HG03175 (cell line): Measurements from ENCODE around the gene ZNF521.
"Not testable (repeated sequence)": the region's sequence is repeated elsewhere in the genome, so short reads cannot be mapped to it uniquely, and the experiment has no call there.

ENCODE experiments used
- ATAC-seq: cut with Tn5 transposase; IDR thresholded peaks from one replicate; pipeline ENCODE4 v1.9.1; 2021; ENCODE audit warnings: mild to moderate bottlenecking, moderate library complexity; ENCODE audit not compliant: unreplicated experiment

ZNF521 gene

GRCh38 chr18:25291150-25291549 is 60.8 kb downstream of the ZNF521 start:
- ATAC-seq: no peak

- ATAC-seq: no peak
These were observed 62.9 kb downstream of the ZNF521 start for GRCh38 chr18:25289001-25289631.

GRCh38 chr18:25288340-25288938 is 63.5 kb downstream of the ZNF521 start:
- no peak for ATAC-seq

GRCh38 chr18:25287106-25287505 is 64.9 kb downstream of the ZNF521 start:
- ATAC-seq: no peak

GRCh38 chr18:25284861-25285550 is 67.0 kb downstream of the ZNF521 start:
- no peak for ATAC-seq

GRCh38 chr18:25284281-25284680 is 67.7 kb downstream of the ZNF521 start:
- ATAC-seq: no peak

- no peak for ATAC-seq
These were observed 68.2 kb downstream of the ZNF521 start for GRCh38 chr18:25283781-25284180.

GRCh38 chr18:25282896-25283703 is 68.9 kb downstream of the ZNF521 start:
- no peak for ATAC-seq

- ATAC-seq: no peak
These were observed 69.7 kb downstream of the ZNF521 start for GRCh38 chr18:25282282-25282681.

- no peak for ATAC-seq
These were observed 70.4 kb downstream of the ZNF521 start for GRCh38 chr18:25281556-25281955.

- ATAC-seq: no peak
These were observed 72.0 kb downstream of the ZNF521 start for GRCh38 chr18:25279961-25280360.

- ATAC-seq: no peak
These were observed 72.4 kb downstream of the ZNF521 start for GRCh38 chr18:25279556-25279955.

DNA sequence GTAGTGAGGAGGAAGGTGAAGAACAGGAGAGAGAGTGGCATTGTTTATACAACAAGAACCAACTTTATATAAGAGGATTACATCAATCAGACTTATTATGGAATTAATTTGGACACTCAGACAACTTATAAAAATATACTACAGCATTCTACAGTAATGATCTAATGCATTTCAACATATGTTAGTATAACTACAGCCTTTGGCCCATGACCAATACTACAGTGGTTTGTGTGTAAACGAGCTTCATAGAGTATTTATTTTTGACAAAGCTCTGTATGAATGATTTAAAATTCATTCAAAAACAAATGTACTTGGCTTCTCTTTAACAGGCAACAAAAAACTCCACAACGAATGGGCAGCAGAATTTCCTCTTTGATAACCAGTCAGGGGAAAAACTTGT is 72.8 kb downstream of the ZNF521 start:
- ATAC-seq: no peak

- ATAC-seq: no peak
These were observed 73.6 kb downstream of the ZNF521 start for GRCh38 chr18:25278394-25278793.

GRCh38 chr18:25275412-25276001 is 76.5 kb downstream of the ZNF521 start:
- ATAC-seq: no peak

DNA sequence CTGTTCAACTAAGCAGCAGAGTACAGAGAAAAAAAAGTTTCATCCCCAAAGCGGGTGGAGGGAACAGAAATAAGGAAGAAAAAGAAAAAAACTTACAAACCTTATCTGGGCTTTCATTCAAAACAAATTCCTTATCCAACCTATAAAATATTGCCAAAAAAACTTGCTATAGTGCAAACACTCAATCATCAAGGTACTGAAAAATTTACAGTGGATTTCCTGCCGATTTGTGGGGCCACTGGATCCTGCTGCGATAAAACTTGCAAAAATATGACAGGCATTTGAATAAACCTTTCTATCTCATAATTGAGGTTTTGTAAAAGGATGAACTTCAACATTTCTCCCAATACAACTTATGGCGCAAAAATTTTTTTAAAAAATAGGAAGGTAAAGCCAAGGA is 77.0 kb downstream of the ZNF521 start:
- ATAC-seq: no peak

DNA sequence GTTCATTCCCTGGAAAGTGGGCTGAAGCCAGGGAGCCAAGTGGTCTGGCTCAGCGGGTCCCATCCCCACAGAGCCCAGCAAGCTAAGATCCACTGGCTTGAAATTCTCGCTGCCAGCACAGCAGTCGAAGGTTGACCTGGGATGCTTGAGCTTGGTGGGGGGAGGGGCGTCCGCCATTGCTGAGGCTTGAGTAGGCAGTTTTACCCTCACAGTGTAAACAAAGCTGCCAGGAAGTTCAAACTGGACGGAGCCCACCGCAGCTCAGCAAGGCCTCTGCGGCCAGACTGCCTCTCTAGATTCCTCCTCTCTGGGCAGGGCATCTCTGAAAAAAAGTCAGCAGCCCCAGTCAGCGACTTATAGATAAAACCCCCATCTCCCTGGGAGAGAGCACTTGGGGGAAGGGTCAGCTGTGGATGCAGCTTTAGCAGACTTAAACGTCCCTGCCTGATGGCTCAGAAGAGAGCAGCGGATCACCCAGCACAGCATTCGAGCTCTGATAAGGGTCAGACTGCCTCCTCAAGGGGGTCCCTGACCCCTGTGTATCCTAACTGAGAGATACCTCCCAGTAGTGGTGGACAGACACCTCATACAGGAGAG is 84.9 kb downstream of the ZNF521 start:
- ATAC-seq: not testable (repeated sequence)

DNA sequence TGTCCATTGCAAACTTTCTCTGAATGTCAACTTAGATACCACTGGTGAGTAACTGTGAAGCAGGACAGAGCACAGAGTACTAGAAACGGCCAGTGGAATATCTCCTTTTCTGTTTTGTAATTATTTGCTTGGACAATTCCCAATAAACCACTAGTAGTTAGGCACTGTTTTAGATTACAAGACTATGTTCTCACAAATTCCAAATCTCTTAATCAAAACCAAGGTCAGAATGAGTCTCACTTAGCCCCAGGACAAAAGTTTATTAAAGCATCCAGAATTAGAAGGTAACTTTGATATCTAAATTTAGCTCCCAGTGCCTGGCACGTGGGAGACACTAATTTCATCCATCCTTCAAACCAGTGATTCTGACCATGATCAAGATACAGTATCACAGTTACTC is 89.0 kb downstream of the ZNF521 start:
- ATAC-seq: no peak

- no peak for ATAC-seq
These were observed 90.2 kb downstream of the ZNF521 start for GRCh38 chr18:25261768-25262167.

DNA sequence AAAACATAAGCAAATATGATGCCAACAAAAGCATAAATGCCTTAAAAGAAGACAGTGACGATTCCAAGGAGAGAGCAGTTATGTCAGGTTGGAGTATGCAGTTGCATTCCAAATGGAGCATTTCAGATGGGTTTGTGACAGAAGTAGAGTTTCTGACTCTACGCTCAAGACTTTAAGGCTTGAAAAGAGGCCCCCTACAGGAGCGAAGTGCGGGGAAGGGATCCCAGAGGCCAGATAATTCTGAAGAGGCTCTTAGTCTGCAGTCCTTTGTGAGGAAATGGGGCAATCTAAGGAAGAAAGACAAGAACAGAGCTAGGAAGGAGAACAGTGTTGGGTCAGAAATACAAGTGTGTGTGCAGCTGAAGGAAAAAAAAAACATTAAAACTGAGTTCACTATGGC is 95.5 kb downstream of the ZNF521 start:
- no peak for ATAC-seq

DNA sequence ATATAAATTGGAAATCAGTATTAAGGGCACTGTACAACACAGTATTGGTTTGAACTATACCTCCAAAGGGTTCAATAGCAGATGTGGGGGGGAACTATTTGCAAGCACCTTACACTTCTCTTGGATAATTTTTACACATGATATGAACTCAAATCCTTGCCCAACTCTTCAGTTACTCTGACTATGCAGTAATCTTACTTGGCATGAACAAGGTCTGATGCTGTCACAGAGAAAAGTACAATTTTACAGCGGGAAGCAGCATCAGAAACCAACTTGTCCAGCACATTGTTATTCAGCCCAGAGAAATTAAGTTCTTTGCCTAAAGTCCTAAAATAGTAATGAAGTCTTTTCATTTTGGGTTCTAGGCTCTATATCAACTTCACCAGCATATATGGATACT is 98.2 kb downstream of the ZNF521 start:
- no peak for ATAC-seq
